ENCODE measurements around the gene MTUS2.

Gene MTUS2

DNA sequence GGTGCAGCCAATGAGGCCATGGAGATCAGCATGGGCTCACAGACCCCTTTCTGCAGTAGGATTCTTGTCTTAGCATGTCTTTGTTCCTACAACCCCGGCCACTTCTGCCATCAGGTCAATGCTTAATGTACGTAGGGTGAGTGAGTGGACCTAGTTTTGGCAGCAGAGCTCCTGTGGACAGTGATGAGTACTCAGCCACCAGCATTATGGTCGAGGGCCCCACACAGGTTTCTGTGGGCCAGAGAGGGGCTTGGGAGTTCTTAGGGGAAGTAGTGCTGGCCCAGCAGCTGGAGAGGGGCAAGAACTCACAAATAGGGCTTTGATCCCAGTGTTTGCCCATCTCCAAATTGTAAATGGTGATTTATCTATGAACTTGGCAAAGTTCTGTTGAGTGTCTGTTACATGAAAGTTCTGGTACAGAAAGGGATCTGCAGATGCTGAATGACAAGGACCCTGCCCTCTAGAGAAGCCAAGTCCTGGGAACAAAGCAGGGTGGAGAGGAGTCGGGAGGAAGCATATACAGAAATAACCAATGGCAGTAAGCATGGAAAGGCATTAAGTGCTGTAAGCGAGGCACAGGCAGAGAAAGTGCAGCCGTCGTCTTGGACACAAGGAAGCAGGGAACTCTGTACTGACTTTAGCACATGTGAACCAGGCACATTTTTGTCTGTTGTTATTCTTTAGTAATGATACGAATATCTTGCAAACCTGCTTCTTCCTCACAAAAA, 185.1 kb downstream of the MTUS2 start:
- H3K27ac ChIP-seq, result no peak overlapping the region
- TF ChIP-seq, protein P1, sequence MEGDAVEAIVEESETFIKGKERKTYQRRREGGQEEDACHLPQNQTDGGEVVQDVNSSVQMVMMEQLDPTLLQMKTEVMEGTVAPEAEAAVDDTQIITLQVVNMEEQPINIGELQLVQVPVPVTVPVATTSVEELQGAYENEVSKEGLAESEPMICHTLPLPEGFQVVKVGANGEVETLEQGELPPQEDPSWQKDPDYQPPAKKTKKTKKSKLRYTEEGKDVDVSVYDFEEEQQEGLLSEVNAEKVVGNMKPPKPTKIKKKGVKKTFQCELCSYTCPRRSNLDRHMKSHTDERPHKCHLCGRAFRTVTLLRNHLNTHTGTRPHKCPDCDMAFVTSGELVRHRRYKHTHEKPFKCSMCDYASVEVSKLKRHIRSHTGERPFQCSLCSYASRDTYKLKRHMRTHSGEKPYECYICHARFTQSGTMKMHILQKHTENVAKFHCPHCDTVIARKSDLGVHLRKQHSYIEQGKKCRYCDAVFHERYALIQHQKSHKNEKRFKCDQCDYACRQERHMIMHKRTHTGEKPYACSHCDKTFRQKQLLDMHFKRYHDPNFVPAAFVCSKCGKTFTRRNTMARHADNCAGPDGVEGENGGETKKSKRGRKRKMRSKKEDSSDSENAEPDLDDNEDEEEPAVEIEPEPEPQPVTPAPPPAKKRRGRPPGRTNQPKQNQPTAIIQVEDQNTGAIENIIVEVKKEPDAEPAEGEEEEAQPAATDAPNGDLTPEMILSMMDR (conservative IDR thresholded peaks at IDR 0.05), result no peak

DNA sequence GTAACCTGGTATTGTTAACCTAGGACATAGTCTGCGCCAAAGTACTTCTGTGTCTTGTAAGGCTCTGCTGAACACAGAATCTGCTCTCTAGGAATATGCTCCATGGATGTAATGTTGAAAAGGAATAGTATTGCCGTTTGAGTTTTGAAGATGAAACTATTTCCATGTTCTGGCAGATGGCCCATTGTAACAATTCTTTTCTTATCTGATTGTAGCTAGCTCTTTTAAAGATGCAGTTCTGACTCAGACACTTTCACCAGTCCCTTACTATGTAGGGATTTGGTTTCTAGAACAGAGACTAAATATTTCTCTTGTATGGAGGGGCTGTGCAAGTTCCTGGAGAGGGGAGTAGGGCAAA, 185.6 kb downstream of the MTUS2 start:
- TF ChIP-seq, protein P1 (conservative IDR thresholded peaks at IDR 0.05), result no peak
- no peak overlapping the region for H3K27ac ChIP-seq

- no peak overlapping the region for H3K27ac ChIP-seq
- TF ChIP-seq, protein P1 (conservative IDR thresholded peaks at IDR 0.05), result no peak
Observed at GRCh38 chr13:29006359-29006850, 186.3 kb downstream of the MTUS2 start.

GRCh38 chr13:29008296-29008695, 188.2 kb downstream of the MTUS2 start:
- H3K27ac ChIP-seq, result no peak overlapping the region
- TF ChIP-seq, protein P1 (conservative IDR thresholded peaks at IDR 0.05), result no peak

GRCh38 chr13:29020314-29020713, 200.2 kb downstream of the MTUS2 start:
- no peak overlapping the region for H3K27ac ChIP-seq
- TF ChIP-seq, protein P1 (conservative IDR thresholded peaks at IDR 0.05), result no peak

- TF ChIP-seq, protein P1 (conservative IDR thresholded peaks at IDR 0.05), result no peak
- H3K27ac ChIP-seq, result no peak overlapping the region
Observed at GRCh38 chr13:29021311-29021710, 201.2 kb downstream of the MTUS2 start.

DNA sequence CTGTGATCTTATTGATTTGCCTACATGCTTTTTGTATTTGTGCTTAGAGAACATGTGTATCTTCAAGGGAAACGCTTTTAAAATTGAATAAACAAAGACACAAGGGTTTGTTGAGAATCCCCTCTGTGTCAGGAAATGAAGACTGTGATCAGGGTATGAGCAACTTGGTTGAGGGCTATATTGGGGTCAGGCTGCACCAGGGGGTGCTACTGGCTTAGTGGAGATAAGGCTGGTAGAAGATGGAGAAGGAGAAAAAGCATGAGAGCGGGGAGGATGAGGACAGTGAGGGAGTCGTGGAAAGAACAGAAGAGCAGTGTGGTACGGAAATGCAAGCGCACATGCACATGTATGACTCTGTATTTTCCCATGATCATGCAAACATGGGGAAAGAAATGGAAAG, 201.6 kb downstream of the MTUS2 start:
- TF ChIP-seq, protein P1 (conservative IDR thresholded peaks at IDR 0.05), result no peak

More for the DNA sequence above, 201.6 kb downstream of the MTUS2 start:
- no peak overlapping the region for H3K27ac ChIP-seq
